GM19395 (cell line): Measurements from ENCODE around the gene CAV1.

Experiments used
- ATAC-seq: cut with Tn5 transposase; IDR thresholded peaks from one replicate; pipeline ENCODE4 v1.9.1; 2021; ENCODE audit warnings: mild to moderate bottlenecking, moderate library complexity; ENCODE audit not compliant: unreplicated experiment

The CAV1 gene

GRCh38 chr7:116553168-116553964 is 28.5 kb downstream of the CAV1 start:
- ATAC-seq: no peak

GRCh38 chr7:116554436-116554835 is 29.6 kb downstream of the CAV1 start:
- no peak for ATAC-seq

DNA sequence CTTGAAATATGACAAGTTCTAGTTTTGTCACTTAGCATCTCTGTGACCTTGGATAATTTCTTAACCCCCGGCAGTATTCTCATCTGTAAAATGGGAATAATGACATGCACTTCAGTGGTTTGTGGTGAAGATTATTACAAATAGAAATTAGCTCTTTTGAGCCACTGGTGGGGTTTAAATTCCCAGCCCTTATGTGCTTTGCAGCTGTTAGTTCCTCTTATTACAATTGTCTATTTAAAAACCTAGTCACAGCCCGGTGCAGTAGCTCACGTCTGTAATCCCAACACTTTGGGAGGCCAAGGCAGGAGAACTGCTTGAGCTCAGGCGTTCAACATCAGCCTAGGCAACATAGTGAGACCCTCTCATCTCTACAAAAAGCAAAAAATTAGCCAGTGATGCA is 30.1 kb downstream of the CAV1 start:
- ATAC-seq: no peak

DNA sequence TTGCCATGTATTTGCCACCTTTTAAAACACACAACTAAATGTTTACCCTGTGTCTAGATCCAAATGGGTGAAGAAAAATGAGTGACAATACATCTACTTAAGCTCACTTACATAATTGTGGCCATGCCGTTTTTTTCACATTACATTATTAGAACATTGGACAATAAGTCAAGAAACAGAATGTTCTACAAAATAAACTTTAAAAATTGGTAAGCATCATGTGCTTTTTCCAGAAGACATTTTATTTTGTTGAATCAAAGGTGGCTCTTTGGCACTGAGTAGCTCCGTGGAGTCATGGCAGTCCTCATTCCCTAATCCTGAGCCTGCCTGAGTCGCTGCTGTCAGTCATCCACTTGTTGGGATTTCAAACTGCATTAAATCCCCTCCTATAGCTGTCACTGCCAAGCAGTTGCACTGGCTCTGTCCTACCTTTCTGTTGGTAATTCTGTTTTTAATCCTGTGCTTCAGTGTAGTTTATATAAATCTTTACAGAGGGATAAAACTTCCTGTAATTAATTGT is 32.3 kb downstream of the CAV1 start:
- no peak for ATAC-seq

DNA sequence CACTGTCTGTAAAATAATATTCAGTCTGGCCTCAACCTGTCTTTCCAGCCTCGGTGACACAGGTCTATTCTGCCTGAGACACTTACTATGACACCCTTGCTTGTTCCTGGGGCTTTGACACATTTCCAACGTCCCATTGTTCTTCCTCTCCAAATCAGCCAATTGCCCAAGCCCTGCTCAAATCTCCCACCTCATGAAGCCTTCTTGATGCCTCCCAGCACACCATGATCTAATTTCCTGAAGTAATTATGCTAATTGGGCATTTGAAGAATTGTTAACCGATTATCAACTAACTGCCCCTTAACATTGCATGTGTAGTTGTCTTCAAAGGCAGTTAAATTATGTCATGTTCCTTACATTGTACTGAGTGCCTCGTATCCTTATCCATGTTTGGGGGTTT is 33.1 kb downstream of the CAV1 start:
- ATAC-seq: no peak

GRCh38 chr7:116560021-116560970 is 35.5 kb downstream of the CAV1 start:
- no peak for ATAC-seq

DNA sequence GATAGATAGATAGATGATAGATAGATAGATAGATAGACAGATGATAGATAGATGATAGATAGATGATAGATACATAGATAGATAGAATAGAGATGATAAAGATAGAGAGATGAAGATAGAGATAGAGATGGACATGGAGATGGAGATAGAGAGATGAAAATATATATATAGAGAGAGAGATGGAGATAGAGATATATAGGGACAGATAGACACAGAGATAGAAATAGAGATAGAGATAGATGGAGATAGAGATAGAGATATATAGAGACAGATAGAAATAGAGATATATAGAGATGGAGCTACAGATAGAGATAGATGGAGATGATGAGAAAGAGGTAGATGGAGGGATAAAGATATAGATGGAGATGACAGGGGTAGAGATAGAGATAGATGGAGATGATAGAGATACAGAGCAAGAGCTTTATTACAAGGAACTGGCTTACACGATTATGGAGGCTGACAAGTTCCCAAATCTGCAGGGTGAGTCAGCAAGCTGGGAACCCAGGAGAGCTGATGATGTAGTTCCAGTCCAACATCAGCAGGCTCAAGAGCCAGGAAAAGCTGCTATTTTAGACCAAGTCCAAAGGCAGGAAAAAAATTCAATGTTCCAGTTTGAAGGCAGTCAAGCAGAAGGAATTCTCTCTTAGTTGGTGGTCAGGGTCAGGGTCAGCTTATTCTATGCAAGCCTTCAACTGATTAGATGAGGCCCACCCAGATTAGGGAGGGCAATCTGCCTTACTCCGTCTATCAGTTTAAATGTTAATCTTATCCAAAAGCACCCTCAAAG is 37.1 kb downstream of the CAV1 start:
- no peak for ATAC-seq

- no peak for ATAC-seq
Observed at GRCh38 chr7:116562529-116563121, 37.8 kb downstream of the CAV1 start.

- ATAC-seq: no peak
Observed at GRCh38 chr7:116565981-116566380, 41.1 kb downstream of the CAV1 start.

GRCh38 chr7:116566666-116567065 is 41.8 kb downstream of the CAV1 start:
- no peak for ATAC-seq

- no peak for ATAC-seq
Observed at GRCh38 chr7:116569737-116570136, 44.9 kb downstream of the CAV1 start.

GRCh38 chr7:116570306-116570705 is 45.5 kb downstream of the CAV1 start:
- ATAC-seq: no peak

GRCh38 chr7:116571037-116571436 is 46.2 kb downstream of the CAV1 start:
- no peak for ATAC-seq

DNA sequence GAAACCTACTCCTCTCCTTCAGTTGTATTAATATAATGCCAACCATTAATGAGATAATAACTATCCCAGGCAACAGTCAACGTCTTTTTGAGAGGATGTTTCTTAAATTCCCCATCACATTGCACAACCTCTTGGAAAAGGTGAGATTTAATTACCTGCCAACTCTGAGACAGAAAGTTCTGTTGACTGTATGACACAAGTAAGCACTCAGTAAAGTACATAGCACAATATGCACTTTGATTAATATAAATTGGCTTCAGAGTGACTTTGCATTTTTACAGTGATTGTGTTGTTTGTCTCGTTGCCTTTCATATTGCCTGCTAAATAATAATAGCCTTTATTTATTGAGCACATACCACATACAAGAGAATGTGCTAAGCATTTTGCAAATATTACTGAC is 46.7 kb downstream of the CAV1 start:
- no peak for ATAC-seq

DNA sequence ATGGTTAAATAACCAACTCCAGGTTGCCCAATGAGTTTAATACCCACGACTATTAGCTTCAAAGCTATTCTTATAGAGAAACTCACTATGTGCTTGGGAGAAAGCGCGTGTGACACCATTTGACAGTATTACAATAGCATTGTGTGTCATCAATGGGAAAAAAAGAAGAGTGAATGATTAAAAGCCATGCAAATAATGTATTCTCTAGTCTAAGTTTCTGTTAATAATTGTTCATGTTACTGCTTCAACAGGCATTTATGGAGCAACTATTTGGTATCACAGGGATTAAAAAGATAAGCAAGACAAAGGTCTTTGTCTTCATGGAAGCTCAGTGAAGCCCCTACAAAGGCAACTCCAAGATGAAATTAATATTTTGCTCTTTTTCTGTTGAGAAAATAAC is 47.2 kb downstream of the CAV1 start:
- no peak for ATAC-seq

DNA sequence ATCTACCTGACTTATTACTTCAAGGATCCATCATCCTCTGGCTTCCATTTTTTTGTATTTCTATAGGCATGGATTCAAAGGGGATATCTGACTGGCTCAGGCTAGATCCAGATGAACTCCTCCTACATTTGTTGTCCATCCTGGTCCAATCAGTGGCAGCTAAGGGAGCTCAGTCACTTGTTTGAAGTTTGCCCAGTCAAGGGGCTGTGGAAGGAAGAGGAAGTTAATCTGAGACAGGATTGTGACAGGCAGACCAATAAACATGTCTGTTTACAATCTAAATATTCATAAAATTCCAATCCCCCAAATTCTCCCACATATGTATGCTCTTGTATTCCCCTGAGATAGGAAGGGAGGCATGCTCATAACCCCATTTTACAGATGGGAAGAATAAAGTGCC is 48.7 kb downstream of the CAV1 start:
- ATAC-seq: no peak

DNA sequence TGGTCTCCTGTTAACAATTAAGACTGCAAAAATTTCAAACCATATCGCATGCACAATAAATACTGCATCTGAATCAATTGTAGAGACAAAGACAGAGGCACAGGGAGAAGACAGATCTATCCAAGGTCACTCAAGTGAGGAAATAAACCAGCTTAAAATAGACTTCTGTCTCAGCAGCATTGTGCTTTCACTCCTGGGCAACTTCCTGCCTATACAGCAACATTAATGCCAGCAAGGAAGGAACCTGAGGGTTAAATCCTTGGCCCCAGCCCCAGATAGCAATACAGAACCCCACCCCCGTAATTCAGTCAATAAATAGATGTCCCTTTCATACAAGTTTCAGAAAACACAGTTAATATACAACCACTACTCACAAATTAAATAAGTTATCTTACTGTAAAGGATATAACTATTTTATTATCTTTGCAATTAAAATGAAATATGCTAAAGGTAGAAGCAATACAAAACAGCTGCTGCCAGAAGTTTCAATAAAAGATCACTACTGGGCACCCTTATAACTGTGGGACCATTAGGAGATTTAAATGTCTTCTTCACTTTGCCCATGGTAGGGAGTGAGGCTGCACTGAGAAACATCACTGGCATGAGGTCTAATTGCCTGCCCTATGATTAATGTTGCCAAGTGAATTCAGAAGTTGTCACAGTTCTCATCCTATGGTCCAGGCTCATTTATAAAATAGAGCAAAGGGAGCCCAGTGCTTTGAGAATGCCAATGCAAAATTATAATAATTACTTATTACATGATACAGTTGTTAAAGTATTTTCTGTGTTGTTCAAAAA is 49.4 kb downstream of the CAV1 start:
- ATAC-seq: peak; percentile 40

GRCh38 chr7:116575853-116576252 is 51.0 kb downstream of the CAV1 start:
- no peak for ATAC-seq
